Measurements from ENCODE around the gene TRIM26.

Gene TRIM26

GRCh38 chr6:30206152-30206551 lies 7.1 kb downstream of the TRIM26 start:
- Histone ChIP-seq H3K27me3 (ENCODE audit: control insufficient read depth in 3 of 3, insufficient read depth in 3 of 3, low read depth in 1 of 3, low read length in 3 of 3) (no peaks in the 10 kb centered on the region), H3K4me1 (ENCODE audit: control insufficient read depth in 2 of 2, insufficient read depth in 1 of 2, low read depth in 1 of 2, low read length in 2 of 2) (peaks cover 13 to 19% of the 10 kb centered on the region in 2 donors), H3K14ac (ENCODE audit: low read length) (no peak overlapping the region), H2BK5ac (ENCODE audit: low read length) (no peak overlapping the region), H4K8ac (ENCODE audit: low read depth, low read length) (no peak overlapping the region), H2BK120ac (ENCODE audit: low read depth, low read length) (no peak overlapping the region), H3K79me1 (ENCODE audit: low read depth, low read length) (no peaks in the 10 kb centered on the region), H3K27ac (replicated peaks; ENCODE audit: low read length) (no peak overlapping the region), H3K4me2 (ENCODE audit: insufficient read depth, low read length, poor library complexity, severe bottlenecking) (no peak overlapping the region), H3K9me3 (replicated peaks in 1 of 2; ENCODE audit: control insufficient read depth in 2 of 2, insufficient read depth in 1 of 2, low read depth in 1 of 2, low read length in 2 of 2) (no peaks in the 10 kb centered on the region), H2BK15ac (ENCODE audit: low read length) (no peak overlapping the region), H3K36me3 (replicated peaks in 1 of 2; ENCODE audit: control insufficient read depth in 2 of 2, insufficient read depth in 2 of 2, low read length in 2 of 2) (peaks cover 0 to 60% of the 10 kb centered on the region in 2 donors), H3K4ac (ENCODE audit: low read length) (no peak overlapping the region), H3K9ac (ENCODE audit: low read depth, low read length, poor library complexity) (no peak overlapping the region), H4K91ac (ENCODE audit: low read depth, low read length, poor library complexity) (no peak overlapping the region), H2AFZ (ENCODE audit: low read length) (no peak overlapping the region), H3K23ac (ENCODE audit: low read depth, low read length, poor library complexity) (no peak overlapping the region), H2BK12ac (ENCODE audit: low read length) (no peak overlapping the region), H3K4me3 (ENCODE audit: low read length in 2 of 2) (no peak overlapping the region), H3K18ac (ENCODE audit: low read length) (no peak overlapping the region), H2AK5ac (ENCODE audit: low read depth, low read length) (no peak overlapping the region)
- no CpG with 5 or more reads among the region's 7 CpGs for WGBS, 2 donors (ENCODE audit: extremely low coverage in 2 of 2, insufficient read length in 2 of 2, insufficient replicate concordance in 1 of 2)
- DNase-seq (ENCODE audit: low spot score), result no peak

- H3K23ac ChIP-seq (ENCODE audit: low read depth, low read length, poor library complexity), result no peak overlapping the region
- no peak overlapping the region for H2BK120ac ChIP-seq (ENCODE audit: low read depth, low read length)
- no peaks in the 10 kb centered on the region for H3K27me3 ChIP-seq (ENCODE audit: control insufficient read depth in 3 of 3, insufficient read depth in 3 of 3, low read depth in 1 of 3, low read length in 3 of 3)
- WGBS, 2 donors (ENCODE audit: extremely low coverage in 2 of 2, insufficient read length in 2 of 2, insufficient replicate concordance in 1 of 2), result no CpG with 5 or more reads among the region's 1 CpG
- no peak overlapping the region for H3K18ac ChIP-seq (ENCODE audit: low read length)
- H4K91ac ChIP-seq (ENCODE audit: low read depth, low read length, poor library complexity), result no peak overlapping the region
- H3K4me2 ChIP-seq (ENCODE audit: insufficient read depth, low read length, poor library complexity, severe bottlenecking), result no peak overlapping the region
- no peak overlapping the region for H2BK15ac ChIP-seq (ENCODE audit: low read length)
- peaks cover 9 to 13% of the 10 kb centered on the region in 2 donors for H3K4me1 ChIP-seq (ENCODE audit: control insufficient read depth in 2 of 2, insufficient read depth in 1 of 2, low read depth in 1 of 2, low read length in 2 of 2)
- H2AK5ac ChIP-seq (ENCODE audit: low read depth, low read length), result no peak overlapping the region
- no peak overlapping the region for H3K27ac ChIP-seq (replicated peaks; ENCODE audit: low read length)
- H3K9ac ChIP-seq (ENCODE audit: low read depth, low read length, poor library complexity), result no peak overlapping the region
- DNase-seq (ENCODE audit: low spot score), result no peak
- no peak overlapping the region for H3K4me3 ChIP-seq (ENCODE audit: low read length in 2 of 2)
- no peak overlapping the region for H3K4ac ChIP-seq (ENCODE audit: low read length)
- no peak overlapping the region for H2AFZ ChIP-seq (ENCODE audit: low read length)
- H2BK5ac ChIP-seq (ENCODE audit: low read length), result no peak overlapping the region
- H4K8ac ChIP-seq (ENCODE audit: low read depth, low read length), result no peak overlapping the region
- peaks cover 2 to 61% of the 10 kb centered on the region in 2 donors for H3K36me3 ChIP-seq (replicated peaks in 1 of 2; ENCODE audit: control insufficient read depth in 2 of 2, insufficient read depth in 2 of 2, low read length in 2 of 2)
- no peaks in the 10 kb centered on the region for H3K79me1 ChIP-seq (ENCODE audit: low read depth, low read length)
- no peak overlapping the region for H3K14ac ChIP-seq (ENCODE audit: low read length)
- no peaks in the 10 kb centered on the region for H3K9me3 ChIP-seq (replicated peaks in 1 of 2; ENCODE audit: control insufficient read depth in 2 of 2, insufficient read depth in 1 of 2, low read depth in 1 of 2, low read length in 2 of 2)
- H2BK12ac ChIP-seq (ENCODE audit: low read length), result no peak overlapping the region
These were observed 9.1 kb downstream of the TRIM26 start for GRCh38 chr6:30204116-30204515.

GRCh38 chr6:30202366-30202765 lies 10.8 kb downstream of the TRIM26 start:
- Histone ChIP-seq H3K4me1 (ENCODE audit: control insufficient read depth in 2 of 2, insufficient read depth in 1 of 2, low read depth in 1 of 2, low read length in 2 of 2) (peaks cover under 1 to 6% of the 10 kb centered on the region in 2 donors), H3K36me3 (replicated peaks in 1 of 2; ENCODE audit: control insufficient read depth in 2 of 2, insufficient read depth in 2 of 2, low read length in 2 of 2) (peaks cover 2 to 69% of the 10 kb centered on the region in 2 donors), H2BK15ac (ENCODE audit: low read length) (no peak overlapping the region), H3K9me3 (replicated peaks in 1 of 2; ENCODE audit: control insufficient read depth in 2 of 2, insufficient read depth in 1 of 2, low read depth in 1 of 2, low read length in 2 of 2) (no peaks in the 10 kb centered on the region), H3K27me3 (ENCODE audit: control insufficient read depth in 3 of 3, insufficient read depth in 3 of 3, low read depth in 1 of 3, low read length in 3 of 3) (no peaks in the 10 kb centered on the region), H4K91ac (ENCODE audit: low read depth, low read length, poor library complexity) (no peak overlapping the region), H3K27ac (replicated peaks; ENCODE audit: low read length) (no peak overlapping the region), H3K9ac (ENCODE audit: low read depth, low read length, poor library complexity) (no peak overlapping the region), H3K18ac (ENCODE audit: low read length) (no peak overlapping the region), H2AK5ac (ENCODE audit: low read depth, low read length) (no peak overlapping the region), H2BK5ac (ENCODE audit: low read length) (no peak overlapping the region), H4K8ac (ENCODE audit: low read depth, low read length) (no peak overlapping the region), H2BK12ac (ENCODE audit: low read length) (no peak overlapping the region), H3K14ac (ENCODE audit: low read length) (no peak overlapping the region), H3K23ac (ENCODE audit: low read depth, low read length, poor library complexity) (no peak overlapping the region), H3K79me1 (ENCODE audit: low read depth, low read length) (no peaks in the 10 kb centered on the region), H3K4me2 (ENCODE audit: insufficient read depth, low read length, poor library complexity, severe bottlenecking) (no peak overlapping the region), H2AFZ (ENCODE audit: low read length) (no peak overlapping the region), H3K4me3 (ENCODE audit: low read length in 2 of 2) (no peak overlapping the region), H3K4ac (ENCODE audit: low read length) (no peak overlapping the region), H2BK120ac (ENCODE audit: low read depth, low read length) (no peak overlapping the region)
- WGBS, 2 donors (ENCODE audit: extremely low coverage in 2 of 2, insufficient read length in 2 of 2, insufficient replicate concordance in 1 of 2), result no CpG with 5 or more reads among the region's 4 CpGs
- DNase-seq (ENCODE audit: low spot score), result no peak

GRCh38 chr6:30200551-30201281 lies 12.5 kb downstream of the TRIM26 start:
- Histone ChIP-seq H2BK120ac (ENCODE audit: low read depth, low read length) (no peak overlapping the region), H3K4me2 (ENCODE audit: insufficient read depth, low read length, poor library complexity, severe bottlenecking) (no peak overlapping the region), H3K9ac (ENCODE audit: low read depth, low read length, poor library complexity) (no peak overlapping the region), H4K91ac (ENCODE audit: low read depth, low read length, poor library complexity) (no peak overlapping the region), H3K9me3 (replicated peaks in 1 of 2; ENCODE audit: control insufficient read depth in 2 of 2, insufficient read depth in 1 of 2, low read depth in 1 of 2, low read length in 2 of 2) (no peaks in the 10 kb centered on the region), H3K4me1 (ENCODE audit: control insufficient read depth in 2 of 2, insufficient read depth in 1 of 2, low read depth in 1 of 2, low read length in 2 of 2) (no peaks in the 10 kb centered on the region), H2AK5ac (ENCODE audit: low read depth, low read length) (no peak overlapping the region), H3K4me3 (ENCODE audit: low read length in 2 of 2) (no peak overlapping the region), H3K27me3 (ENCODE audit: control insufficient read depth in 3 of 3, insufficient read depth in 3 of 3, low read depth in 1 of 3, low read length in 3 of 3) (no peaks in the 10 kb centered on the region), H4K8ac (ENCODE audit: low read depth, low read length) (peak overlapping the region; percentile 19), H3K14ac (ENCODE audit: low read length) (no peak overlapping the region), H2AFZ (ENCODE audit: low read length) (no peak overlapping the region), H2BK5ac (ENCODE audit: low read length) (no peak overlapping the region), H3K23ac (ENCODE audit: low read depth, low read length, poor library complexity) (no peak overlapping the region), H3K36me3 (replicated peaks in 1 of 2; ENCODE audit: control insufficient read depth in 2 of 2, insufficient read depth in 2 of 2, low read length in 2 of 2) (peaks cover 4 to 80% of the 10 kb centered on the region in 2 donors), H3K18ac (ENCODE audit: low read length) (no peak overlapping the region), H2BK15ac (ENCODE audit: low read length) (no peak overlapping the region), H3K27ac (replicated peaks; ENCODE audit: low read length) (no peak overlapping the region), H3K4ac (ENCODE audit: low read length) (no peak overlapping the region), H3K79me1 (ENCODE audit: low read depth, low read length) (no peaks in the 10 kb centered on the region), H2BK12ac (ENCODE audit: low read length) (no peak overlapping the region)
- DNase-seq (ENCODE audit: low spot score), result no peak
- WGBS, 2 donors (ENCODE audit: extremely low coverage in 2 of 2, insufficient read length in 2 of 2, insufficient replicate concordance in 1 of 2), result no CpG with 5 or more reads among the region's 6 CpGs
